Keratinocyte (primary cell): ENCODE results near the gene RHCG. TPM values are rescaled to one million over a fixed set of nuclear protein-coding genes. Genes with fewer than 3 reads are reported as not detected.

Experiments
- DNase-seq: peaks from one replicate; pipeline ENCODE4 v3.0.0-alpha.2; 2011; ENCODE audit warnings: low read depth, missing footprints, low spot score
- FAIRE-seq: peaks from 2 replicates; lab custom pipeline; 2011; peaks lifted over from hg19 to GRCh38; lab: Jason Lieb, UNC
- H2AFZ ChIP-seq: 2 replicates; pipeline ENCODE4 v1.6.0; 2012; ENCODE audit warnings: low read length, control low read depth, inconsistent platforms; ENCODE audit not compliant: control insufficient read depth
- H3K27ac ChIP-seq: 2 replicates; pipeline ENCODE4 v1.5.1; 2011; ENCODE audit warnings: low read length; ENCODE audit not compliant: control insufficient read depth, insufficient read depth
- H3K27me3 ChIP-seq: 3 replicates; pipeline ENCODE4 v1.6.0; 2011; ENCODE audit warnings: low read length; ENCODE audit not compliant: control insufficient read depth, insufficient read depth; ENCODE audit errors: extremely low read depth
- H3K36me3 ChIP-seq, 2 experiments: 2 replicates in 1 of 2; 3 replicates in 1 of 2; pipeline ENCODE4 v1.5.1; 2011; ENCODE audit warnings: low read length in 2 of 2, mild to moderate bottlenecking in 1 of 2; ENCODE audit not compliant: control insufficient read depth in 2 of 2, insufficient read depth in 2 of 2; ENCODE audit errors: extremely low read depth in 1 of 2
- H3K4me1 ChIP-seq: 3 replicates; pipeline ENCODE4 v1.5.1; 2011; ENCODE audit warnings: low read length; ENCODE audit not compliant: control insufficient read depth, insufficient read depth; ENCODE audit errors: extremely low read depth
- H3K4me2 ChIP-seq: 3 replicates; pipeline ENCODE4 v1.6.0; 2011; ENCODE audit warnings: low read depth, low read length; ENCODE audit not compliant: control insufficient read depth, insufficient read depth; ENCODE audit errors: extremely low read depth
- H3K4me3 ChIP-seq, 3 experiments: fragments of 200-600 bp in 1 of 3; sonication (generic) in 1 of 3; 2 replicates in 2 of 3; 3 replicates in 1 of 3; pipeline ENCODE4 v1.5.1; 2011 to 2016; ENCODE audit warnings: low read length in 3 of 3, mild to moderate bottlenecking in 3 of 3, control low read depth in 2 of 3, inconsistent platforms in 1 of 3, low read depth in 1 of 3, mixed read lengths in 1 of 3, mixed run types in 1 of 3, moderate library complexity in 1 of 3; ENCODE audit not compliant: control insufficient read depth in 2 of 3, insufficient read depth in 2 of 3; ENCODE audit errors: extremely low read depth in 1 of 3
- H3K79me2 ChIP-seq: 2 replicates; pipeline ENCODE4 v1.6.0; 2012; ENCODE audit warnings: low read length; ENCODE audit not compliant: control insufficient read depth, insufficient read depth
- H3K9ac ChIP-seq: 3 replicates; pipeline ENCODE4 v1.6.0; 2011; ENCODE audit warnings: low read length; ENCODE audit not compliant: control insufficient read depth, insufficient read depth; ENCODE audit errors: extremely low read depth
- H3K9me1 ChIP-seq: 3 replicates; pipeline ENCODE4 v1.6.0; 2011; ENCODE audit warnings: low read length; ENCODE audit not compliant: control insufficient read depth, insufficient read depth; ENCODE audit errors: extremely low read depth
- H3K9me3 ChIP-seq: 2 replicates; pipeline ENCODE4 v1.5.1; 2012; ENCODE audit warnings: low read depth, low read length; ENCODE audit not compliant: control insufficient read depth
- H4K20me1 ChIP-seq: 3 replicates; pipeline ENCODE4 v1.6.0; 2011; ENCODE audit warnings: low read length; ENCODE audit not compliant: control insufficient read depth, insufficient read depth; ENCODE audit errors: extremely low read depth
- EZH2 ChIP-seq: IDR thresholded peaks from one replicate; pipeline ENCODE4 v1.6.1; 2012; ENCODE audit warnings: inconsistent platforms, mild to moderate bottlenecking, low read length, moderate library complexity
- dilution Hi-C: fragments of 300-500 bp; cut with MboI; formaldehyde crosslinking; loops from one replicate; pipeline ENCODE4 v1.7.0; 2020; ENCODE audit warnings: low sequenced_read_pairs; ENCODE audit not compliant: extremely low pct_ligation_motif_present
- polyA plus RNA-seq, 5 experiments: library from polyadenylated mRNA; depleted of rRNA in 3 of 5; stranded (reverse) in 3 of 5; stranded (forward) in 1 of 5; unstranded in 1 of 5; fragments of >200 nt; gene quantifications; 1 replicate in 1 of 5; 2 replicates in 3 of 5; 3 replicates in 1 of 5; pipeline versions ENCODE4 v1.2.1 to v1.2.3, GENCODE V29; 2011 to 2012; ENCODE audit warnings: missing spikeins in 2 of 5, low read depth in 1 of 5, low replicate concordance in 1 of 5
- TF ChIP-seq, protein P1 (sequence below), 3 experiments: IDR thresholded peaks in 1 of 3; conservative IDR thresholded peaks in 1 of 3; optimal IDR thresholded peaks in 1 of 3; 2 replicates in 2 of 3; 3 replicates in 1 of 3; pipeline versions ENCODE3 to v1.5.1; 2011; ENCODE audit warnings: low read length in 3 of 3, mild to moderate bottlenecking in 3 of 3, moderate library complexity in 2 of 3, control low read depth in 1 of 3, inconsistent platforms in 1 of 3; ENCODE audit not compliant: insufficient read depth in 2 of 3; ENCODE audit errors: extremely low read depth in 1 of 3

The RHCG gene
- polyA plus RNA-seq, 1 donor (not counting 4 experiments of a cell fraction or from before 2014, with no cell fraction given): 6.9 TPM

DNA sequence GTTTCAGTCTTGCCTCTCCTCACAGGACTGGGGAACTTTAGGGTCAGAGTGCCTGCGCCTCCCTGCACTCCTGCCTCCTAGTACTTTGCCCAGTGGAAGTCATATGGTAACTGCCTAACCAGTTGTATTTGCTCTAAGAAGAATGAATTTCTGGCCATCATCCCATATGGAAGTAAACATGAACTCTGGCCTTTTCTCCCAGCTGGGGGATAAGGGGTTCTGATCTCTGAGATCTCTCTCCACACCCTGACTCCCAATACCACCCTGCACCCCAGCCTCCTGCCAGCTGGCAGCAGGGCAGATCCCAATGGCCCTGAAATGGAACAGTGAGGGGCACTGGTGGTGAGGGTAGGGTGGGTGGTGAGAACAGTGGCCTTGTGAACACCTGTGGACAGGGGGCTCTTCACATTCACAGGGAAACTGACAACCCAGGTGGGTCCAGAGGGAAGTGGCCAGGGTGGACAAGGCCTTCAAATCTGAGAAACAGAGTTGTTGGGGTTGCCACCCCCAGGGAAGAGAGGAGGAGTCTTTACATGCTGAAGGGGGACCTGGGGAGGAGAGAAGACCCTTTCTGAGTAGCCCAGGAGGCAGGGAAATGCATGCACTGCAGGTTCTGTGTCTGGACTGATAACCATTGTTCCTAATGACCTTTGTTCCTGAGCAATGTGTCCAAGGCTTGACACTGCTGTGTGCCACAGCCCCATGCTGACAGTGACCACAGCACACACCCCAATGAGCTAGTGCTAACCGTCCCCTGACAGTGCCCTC lies 36.9 kb downstream of the RHCG start:
- H3K9me3 ChIP-seq: no peaks in the 10 kb centered on the region
- FAIRE-seq (no peak), DNase-seq (no peak)
- dilution Hi-C loops: no loop called here
- no peak overlapping the region for H3K27ac ChIP-seq
- no peaks in the 10 kb centered on the region for H3K27me3 ChIP-seq
- no peak overlapping the region for H3K4me2 ChIP-seq
- no peaks in the 10 kb centered on the region for H3K36me3 ChIP-seq
- no peaks in the 10 kb centered on the region for H3K9me1 ChIP-seq
- no peaks in the 10 kb centered on the region for H3K79me2 ChIP-seq
- no peaks in the 10 kb centered on the region for H4K20me1 ChIP-seq
- H2AFZ ChIP-seq: no peak overlapping the region
- H3K4me1 ChIP-seq: no peaks in the 10 kb centered on the region
- no peak overlapping the region for H3K4me3 ChIP-seq
- TF ChIP-seq, protein P1, sequence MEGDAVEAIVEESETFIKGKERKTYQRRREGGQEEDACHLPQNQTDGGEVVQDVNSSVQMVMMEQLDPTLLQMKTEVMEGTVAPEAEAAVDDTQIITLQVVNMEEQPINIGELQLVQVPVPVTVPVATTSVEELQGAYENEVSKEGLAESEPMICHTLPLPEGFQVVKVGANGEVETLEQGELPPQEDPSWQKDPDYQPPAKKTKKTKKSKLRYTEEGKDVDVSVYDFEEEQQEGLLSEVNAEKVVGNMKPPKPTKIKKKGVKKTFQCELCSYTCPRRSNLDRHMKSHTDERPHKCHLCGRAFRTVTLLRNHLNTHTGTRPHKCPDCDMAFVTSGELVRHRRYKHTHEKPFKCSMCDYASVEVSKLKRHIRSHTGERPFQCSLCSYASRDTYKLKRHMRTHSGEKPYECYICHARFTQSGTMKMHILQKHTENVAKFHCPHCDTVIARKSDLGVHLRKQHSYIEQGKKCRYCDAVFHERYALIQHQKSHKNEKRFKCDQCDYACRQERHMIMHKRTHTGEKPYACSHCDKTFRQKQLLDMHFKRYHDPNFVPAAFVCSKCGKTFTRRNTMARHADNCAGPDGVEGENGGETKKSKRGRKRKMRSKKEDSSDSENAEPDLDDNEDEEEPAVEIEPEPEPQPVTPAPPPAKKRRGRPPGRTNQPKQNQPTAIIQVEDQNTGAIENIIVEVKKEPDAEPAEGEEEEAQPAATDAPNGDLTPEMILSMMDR (optimal IDR thresholded peaks at IDR 0.05 in 1 of 3, IDR thresholded peaks at IDR 0.05 in 1 of 3, conservative IDR thresholded peaks at IDR 0.05 in 1 of 3; ENCODE audit: extremely low read depth in 1 of 3, insufficient read depth in 2 of 3, low read length in 3 of 3): no peak
- no peak for TF ChIP-seq EZH2
- no peak overlapping the region for H3K9ac ChIP-seq

DNA sequence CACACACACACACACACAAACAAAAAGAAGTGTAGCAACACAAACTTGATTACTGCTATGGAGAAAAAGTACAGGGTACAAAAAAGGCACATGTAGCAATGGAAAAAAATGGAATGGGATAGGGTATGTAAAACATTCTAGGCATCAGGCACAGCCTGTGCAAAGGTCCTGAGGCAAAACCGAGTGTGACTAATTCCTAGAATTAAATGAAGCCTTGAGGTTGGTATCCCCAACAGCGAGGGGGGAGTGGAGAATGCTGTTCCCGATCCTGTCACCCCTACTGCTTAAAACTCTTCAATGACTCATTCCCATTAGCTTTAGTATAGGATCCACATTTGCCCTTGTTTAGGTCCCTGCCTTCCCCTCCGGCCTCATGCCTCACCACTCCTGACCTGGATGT lies 37.9 kb downstream of the RHCG start:
- dilution Hi-C loops: no loop called here

More for the DNA sequence above, 37.9 kb downstream of the RHCG start:
- Histone ChIP-seq H3K79me2 (no peaks in the 10 kb centered on the region), H3K27ac (no peak overlapping the region), H3K27me3 (peaks cover 2% of the 10 kb centered on the region), H3K4me1 (no peaks in the 10 kb centered on the region), H3K9me3 (no peaks in the 10 kb centered on the region), H2AFZ (no peak overlapping the region), H3K4me2 (no peak overlapping the region), H3K9ac (no peak overlapping the region), H3K9me1 (no peaks in the 10 kb centered on the region), H3K36me3 (no peaks in the 10 kb centered on the region), H4K20me1 (no peaks in the 10 kb centered on the region), H3K4me3 (no peak overlapping the region)
- FAIRE-seq: no peak
- TF ChIP-seq, protein P1 (optimal IDR thresholded peaks at IDR 0.05 in 1 of 3, IDR thresholded peaks at IDR 0.05 in 1 of 3, conservative IDR thresholded peaks at IDR 0.05 in 1 of 3; ENCODE audit: extremely low read depth in 1 of 3, insufficient read depth in 2 of 3, low read length in 3 of 3): no peak
- no peak for TF ChIP-seq EZH2
- no peak for DNase-seq
